NCI-H2171 (cell line): ENCODE data around the gene FBXL13.
"Not testable (repeated sequence)": the region's sequence is repeated elsewhere in the genome, so short reads cannot be mapped to it uniquely, and the experiment has no call there.

ENCODE experiments used
- DNase-seq: peaks from one replicate; lab custom pipeline; 2025; lab: John Stamatoyannopoulos, UW

The FBXL13 gene

DNA sequence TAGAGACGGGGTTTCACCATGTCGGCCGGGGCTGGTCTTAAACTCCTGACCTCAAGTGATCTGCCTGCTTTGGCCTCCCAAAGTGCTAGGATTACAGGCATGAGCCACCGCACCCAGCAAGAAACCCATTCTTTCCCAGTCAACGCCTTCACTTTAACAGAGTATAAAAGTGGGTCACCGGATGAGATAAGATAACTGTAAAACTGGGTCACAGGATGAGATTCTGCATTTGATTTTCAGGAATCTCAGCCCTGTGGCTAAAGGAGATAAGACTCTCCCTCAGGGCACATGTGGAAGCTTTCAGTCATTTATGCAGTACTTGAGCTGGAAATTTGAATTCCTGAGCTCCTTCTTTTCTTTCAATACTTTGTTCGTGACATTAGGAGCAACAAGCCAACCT lies 91.0 kb downstream of the FBXL13 start:
- DNase-seq, result no peak

GRCh38 chr7:102982235-102982634 lies 92.4 kb downstream of the FBXL13 start:
- DNase-seq, result no peak

- no peak for DNase-seq
These were observed 93.1 kb downstream of the FBXL13 start for GRCh38 chr7:102981451-102981850.

DNA sequence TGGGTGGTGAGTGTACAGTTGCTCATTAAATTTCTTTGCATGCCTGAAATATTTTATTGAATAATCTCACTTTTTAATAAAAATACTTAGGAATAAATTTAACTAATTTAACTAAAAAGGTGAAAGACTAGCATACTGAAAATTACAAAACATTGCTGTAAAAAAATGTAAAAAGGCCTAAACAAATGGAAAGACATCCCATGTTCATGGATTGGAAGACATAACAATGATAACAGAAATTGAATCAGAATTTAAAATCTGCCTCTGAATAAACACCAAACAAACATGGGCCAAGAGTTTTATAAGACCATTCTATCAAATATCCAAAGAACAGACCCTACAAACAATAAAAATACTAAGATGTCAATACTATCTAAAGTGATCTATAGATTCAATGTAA lies 94.9 kb downstream of the FBXL13 start:
- DNase-seq, result no peak

- no peak for DNase-seq
These were observed 96.3 kb downstream of the FBXL13 start for GRCh38 chr7:102978284-102978683.

DNA sequence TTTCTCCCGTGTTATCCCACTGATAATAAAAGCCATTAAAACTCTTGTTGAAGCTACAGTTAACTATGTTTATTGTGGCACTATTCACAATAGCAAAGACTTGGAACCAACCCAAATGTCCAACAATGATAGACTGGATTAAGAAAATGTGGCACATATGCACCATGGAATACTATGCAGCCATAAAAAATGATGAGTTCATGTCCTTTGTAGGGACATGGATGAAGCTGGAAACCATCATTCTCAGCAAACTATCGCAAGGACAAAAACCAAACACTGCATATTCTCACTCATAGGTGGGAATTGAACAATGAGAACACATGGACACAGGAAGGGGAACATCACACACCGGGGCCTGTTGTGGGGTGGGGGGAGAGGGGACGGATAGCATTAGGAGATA lies 97.0 kb downstream of the FBXL13 start:
- not testable (repeated sequence) for DNase-seq

DNA sequence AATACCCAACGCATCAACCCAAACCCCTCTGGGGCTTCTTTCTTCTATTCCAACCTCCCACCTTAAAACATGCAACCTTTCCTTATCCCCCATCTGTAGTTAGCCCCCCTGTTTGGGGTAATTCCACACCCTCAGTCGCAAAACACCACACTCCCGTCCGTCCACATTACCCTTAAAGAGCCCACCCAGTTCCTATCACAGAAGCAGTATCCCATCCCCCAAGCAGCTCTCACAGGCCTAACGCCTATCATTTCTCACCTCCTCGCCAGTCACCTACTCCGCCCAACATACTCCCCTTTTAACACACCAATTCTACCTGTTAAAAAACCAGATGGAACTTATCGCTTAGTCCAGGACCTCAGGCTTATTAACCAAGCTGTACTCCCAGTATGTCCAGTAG lies 98.1 kb downstream of the FBXL13 start:
- no peak for DNase-seq

DNA sequence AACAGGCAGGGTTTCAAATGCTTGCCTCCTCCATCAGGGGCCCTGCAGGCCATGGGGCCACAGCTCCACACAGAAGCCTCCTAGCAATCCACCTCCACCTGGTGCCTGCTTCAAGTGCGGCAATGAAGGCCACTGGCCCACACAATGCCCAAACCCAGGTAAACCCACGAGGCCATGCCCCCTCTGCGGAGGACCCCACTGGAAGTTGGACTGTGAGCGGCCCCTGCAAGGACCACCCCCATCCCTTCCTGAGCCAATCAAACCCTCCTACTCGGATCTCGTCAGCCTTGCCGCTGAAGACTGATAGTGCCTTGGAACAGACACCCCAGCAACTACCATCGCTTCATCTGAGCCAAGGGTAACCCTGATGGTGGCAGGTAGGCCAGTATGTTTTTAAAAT lies 98.7 kb downstream of the FBXL13 start:
- no peak for DNase-seq

GRCh38 chr7:102974366-102975236 lies 100.0 kb downstream of the FBXL13 start:
- DNase-seq, result no peak

DNA sequence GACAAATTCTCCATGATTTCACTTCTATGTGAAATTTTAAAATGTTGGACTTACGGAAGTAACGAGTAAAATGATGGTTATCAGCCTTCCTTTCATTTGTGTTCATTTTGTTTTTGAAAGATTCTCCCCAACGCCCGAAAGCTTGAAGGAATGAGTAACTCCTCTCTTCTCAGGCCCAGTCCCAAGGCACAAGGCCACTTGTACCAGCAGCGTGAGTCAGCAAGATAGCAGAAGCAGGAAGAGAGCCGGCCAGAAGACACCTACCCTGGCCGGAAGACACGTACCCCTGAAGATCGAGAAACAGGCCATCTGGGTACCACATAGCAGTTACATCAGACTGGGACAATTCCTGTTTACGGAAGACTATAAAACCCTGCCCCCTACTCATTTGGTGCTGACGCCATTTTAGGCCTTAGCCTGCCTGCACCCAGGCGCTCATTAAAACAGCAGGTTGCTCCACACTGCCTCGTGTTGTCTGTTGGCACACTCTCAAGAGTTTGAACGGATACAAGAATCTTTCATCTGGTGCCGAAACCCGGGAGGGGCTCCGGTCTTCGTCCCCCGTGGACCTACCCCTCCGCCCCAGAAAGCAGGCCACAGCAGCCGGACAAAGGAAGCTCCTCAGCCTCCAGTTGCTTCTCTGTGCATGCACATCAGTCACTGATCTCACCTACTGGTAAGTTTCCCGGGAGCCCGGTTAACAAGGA lies 101.3 kb downstream of the FBXL13 start:
- DNase-seq, result no peak

- DNase-seq, result no peak
These were observed 106.8 kb downstream of the FBXL13 start for GRCh38 chr7:102967798-102968197.

DNA sequence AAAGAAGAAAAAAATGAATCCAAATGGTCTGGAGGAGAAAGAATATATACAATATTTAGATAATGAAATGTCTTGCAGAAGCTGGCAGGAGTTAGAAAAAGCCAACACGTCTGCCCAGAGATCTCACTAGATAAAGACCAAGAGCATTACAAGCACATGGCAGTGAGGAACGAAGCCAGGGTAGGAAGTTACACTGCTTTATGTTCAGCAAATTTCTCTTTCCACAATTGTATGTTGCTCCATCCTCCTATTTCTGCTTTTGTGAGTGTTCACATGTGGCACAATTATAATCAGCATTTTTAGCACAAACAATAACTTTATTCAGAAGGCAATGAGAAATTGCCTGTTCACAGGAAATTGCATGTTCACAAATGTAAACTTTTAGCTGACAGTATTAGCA lies 108.1 kb downstream of the FBXL13 start:
- DNase-seq, result no peak

DNA sequence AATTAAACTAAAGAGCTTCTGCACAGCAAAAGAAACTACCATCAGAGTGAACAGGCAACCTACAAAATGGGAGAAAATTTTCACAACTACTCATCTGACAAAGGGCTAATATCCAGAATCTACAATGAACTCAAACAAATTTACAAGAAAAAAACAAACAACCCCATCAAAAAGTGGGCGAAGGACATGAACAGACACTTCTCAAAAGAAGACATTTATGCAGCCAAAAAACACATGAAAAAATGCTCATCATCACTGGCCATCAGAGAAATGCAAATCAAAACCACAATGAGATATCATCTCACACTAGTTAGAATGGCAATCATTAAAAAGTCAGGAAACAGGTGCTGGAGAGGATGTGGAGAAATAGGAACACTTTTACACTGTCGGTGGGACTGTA lies 112.6 kb downstream of the FBXL13 start:
- DNase-seq, result not testable (repeated sequence)

- not testable (repeated sequence) for DNase-seq
These were observed 116.6 kb downstream of the FBXL13 start for GRCh38 chr7:102958004-102958403.

GRCh38 chr7:102954359-102954758 lies 120.2 kb downstream of the FBXL13 start:
- not testable (repeated sequence) for DNase-seq

GRCh38 chr7:102953406-102953805 lies 121.2 kb downstream of the FBXL13 start:
- DNase-seq, result no peak

GRCh38 chr7:102951839-102952238 lies 122.8 kb downstream of the FBXL13 start:
- DNase-seq, result no peak

DNA sequence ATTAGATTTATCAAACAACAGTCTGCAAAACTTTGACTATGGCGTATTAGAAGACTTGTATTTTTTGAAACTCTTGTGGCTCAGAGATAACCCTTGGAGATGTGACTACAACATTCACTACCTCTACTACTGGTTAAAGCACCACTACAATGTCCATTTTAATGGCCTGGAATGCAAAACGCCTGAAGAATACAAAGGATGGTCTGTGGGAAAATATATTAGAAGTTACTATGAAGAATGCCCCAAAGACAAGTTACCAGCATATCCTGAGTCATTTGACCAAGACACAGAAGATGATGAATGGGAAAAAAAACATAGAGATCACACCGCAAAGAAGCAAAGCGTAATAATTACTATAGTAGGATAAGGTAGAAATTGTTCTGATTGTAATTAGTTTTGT lies 130.4 kb downstream of the FBXL13 start:
- DNase-seq, result no peak

- no peak for DNase-seq
These were observed 131.0 kb downstream of the FBXL13 start for GRCh38 chr7:102943423-102944169.

DNA sequence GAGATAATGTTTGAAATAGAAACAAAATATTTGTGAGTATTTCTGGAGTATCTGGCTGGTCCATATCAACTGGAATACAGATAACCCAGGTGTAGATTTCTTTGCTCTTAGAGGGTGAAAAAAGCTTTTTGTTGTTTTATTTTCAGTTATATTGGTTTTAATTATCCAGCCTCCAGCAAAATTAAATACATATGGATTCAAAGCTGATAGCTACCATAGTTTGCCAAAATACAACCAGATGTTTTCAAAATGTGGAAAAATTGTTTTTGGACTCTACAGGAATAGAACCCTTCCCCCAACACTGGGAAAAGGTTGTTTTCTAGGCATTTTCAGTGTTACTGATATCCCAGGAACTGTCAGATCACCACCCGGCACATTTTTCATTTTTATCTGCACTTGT lies 131.7 kb downstream of the FBXL13 start:
- DNase-seq, result no peak

DNA sequence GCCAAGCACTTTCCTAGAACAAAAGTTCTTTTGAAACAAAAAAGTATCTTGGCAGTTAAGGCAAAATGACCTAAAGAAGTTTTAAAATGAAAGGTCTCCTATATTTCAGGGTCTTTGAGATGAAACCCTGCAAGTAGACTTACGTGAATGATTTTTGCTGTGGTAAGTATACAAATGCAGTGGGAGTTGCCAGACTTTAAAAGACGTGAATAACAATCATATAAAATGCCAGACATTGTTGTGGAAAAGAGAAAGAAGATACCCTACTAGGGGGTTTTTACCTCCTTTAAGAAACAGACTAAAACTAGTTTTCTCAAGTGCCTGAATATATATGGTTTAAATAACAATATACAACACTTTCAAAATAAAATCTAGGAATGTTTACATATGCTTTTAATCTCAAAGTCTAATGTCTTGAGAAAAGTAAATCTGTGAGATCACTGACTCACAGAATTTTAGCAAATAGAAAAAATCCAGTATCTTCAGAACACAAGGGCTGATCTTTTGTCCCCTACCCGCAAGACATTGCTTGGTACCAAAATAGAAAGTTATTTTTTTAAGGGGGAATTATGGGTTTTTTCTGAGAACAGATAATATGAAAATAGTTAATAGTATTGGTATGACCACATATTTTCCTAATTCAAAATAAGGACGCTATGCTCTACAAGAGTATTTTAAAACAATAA lies 132.3 kb downstream of the FBXL13 start:
- DNase-seq, result no peak

DNA sequence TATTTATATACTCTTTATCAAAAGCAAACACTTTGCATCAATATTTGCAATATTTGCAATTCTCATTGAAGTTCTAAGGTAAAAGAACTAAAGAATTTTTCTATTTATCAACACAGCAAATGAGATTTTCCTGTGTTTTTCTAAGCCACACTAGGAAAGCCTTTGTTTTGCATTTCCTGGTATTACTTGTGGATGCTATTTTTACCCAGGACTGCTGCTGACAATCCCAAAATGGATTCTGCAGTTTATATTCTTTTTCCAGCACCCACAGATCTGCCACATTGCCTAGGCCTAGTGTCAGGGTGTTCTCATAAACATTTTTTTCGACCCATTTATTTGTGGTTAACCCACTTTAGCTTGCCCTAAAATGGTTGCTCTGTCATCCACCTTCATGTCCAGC lies 135.9 kb downstream of the FBXL13 start:
- DNase-seq, result no peak
